ENCODE data around the gene C17orf107. TPM values are rescaled to one million over a fixed set of nuclear protein-coding genes. Genes with fewer than 3 reads are reported as not detected.

The C17orf107 gene
- polyA plus RNA-seq, 1 of the 3 experiments (the other 2 are of a cell fraction), result 0.44 TPM

DNA sequence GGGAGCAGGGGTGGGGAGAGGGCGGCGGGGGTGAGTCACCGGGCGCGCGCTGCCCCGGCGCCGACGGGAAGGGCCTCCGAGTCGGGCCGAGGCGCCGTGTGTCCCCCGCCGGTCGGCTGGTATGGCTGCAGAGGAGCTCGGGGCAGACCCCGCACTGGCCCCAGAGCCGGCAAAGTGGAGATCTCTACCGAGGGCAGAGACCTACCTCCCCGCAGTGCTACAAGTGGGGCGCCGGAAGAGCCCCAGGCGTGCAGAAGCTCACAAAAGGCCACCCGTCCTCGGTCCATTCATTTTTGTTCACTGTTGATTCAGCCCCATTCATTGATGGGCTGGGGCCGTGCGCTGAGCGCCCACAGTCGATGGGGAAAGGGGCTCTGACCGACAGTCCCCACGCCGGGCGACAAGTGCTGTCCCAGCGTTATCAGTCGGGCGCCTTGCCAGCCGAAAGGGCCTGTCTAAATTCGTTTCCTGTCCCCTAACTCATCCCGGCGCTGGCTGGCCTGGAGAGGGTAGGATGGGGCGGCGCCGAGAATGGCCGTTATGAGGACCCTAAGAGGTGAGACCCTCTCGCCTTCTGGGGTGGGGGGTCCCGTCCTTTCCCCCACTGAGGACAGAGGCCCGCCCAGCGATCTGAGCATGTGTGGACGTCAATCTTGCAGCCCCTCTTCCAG is 50.9 kb downstream of the C17orf107 start (continued):
- TF ChIP-seq PBX3 (IDR thresholded peaks at IDR 0.05), result peak; percentile 47; the same call in 1 of the 2 replicates
- TF ChIP-seq YY1 (IDR thresholded peaks at IDR 0.05; ENCODE audit: low read depth), result 0 out of 2 replicates have a peak, but pooled peaks have one; percentile 5
- peak; percentile 42 for TF ChIP-seq POLR2AphosphoS5 (IDR thresholded peaks at IDR 0.05; ENCODE audit: low read depth, low read length)
- no peak for TF ChIP-seq JUND (IDR thresholded peaks at IDR 0.05)
- no peak for TF ChIP-seq GABPA (IDR thresholded peaks at IDR 0.05; ENCODE audit: low read depth)
- peak; percentile 7; the same call in 1 of the 2 replicates for TF ChIP-seq SIN3A (IDR thresholded peaks at IDR 0.05; ENCODE audit: borderline replicate concordance, low read depth, low read length)
- TF ChIP-seq GATA2 (CRISPR knock-in tag; IDR thresholded peaks at IDR 0.05), result peak; percentile 69

DNA sequence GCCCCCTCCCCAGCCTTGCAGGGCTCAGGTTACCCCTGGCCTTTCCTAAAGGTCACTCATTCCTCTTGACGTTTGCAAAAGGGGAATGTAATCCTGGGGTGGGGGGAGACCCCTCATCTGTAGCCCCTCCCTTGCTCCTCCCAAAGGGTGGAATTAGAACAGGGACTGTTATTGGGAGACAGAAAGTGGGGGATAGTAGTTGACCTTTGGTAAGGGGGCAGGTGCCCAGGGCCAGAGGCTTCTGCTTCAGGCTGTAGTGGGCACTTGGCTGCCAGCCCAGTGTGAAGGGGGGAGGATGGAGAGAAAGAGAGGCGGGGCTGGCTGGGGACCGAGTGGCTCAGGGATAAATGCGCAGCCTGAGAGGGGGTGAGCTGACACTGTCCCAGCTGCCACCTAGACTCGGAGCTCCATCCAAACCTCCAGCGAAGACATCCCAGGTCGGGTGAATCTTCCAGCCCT is 51.4 kb downstream of the C17orf107 start, which contains the start of gene ENO3:
Gene ENO3, plus strand, starts transcription at position 374 of the 459 bp plus-strand sequence. CDS start 711 bp downstream, outside the sequence.
- Histone ChIP-seq H3K4me2 (peak within 1 kb of the TSS; percentile 98), H3K27ac (ENCODE audit: low read depth in 2 of 2, low read length in 1 of 2) (peak within 1 kb of the TSS; percentile 97 to 100), H4K20me1 (ENCODE audit: insufficient read depth) (peaks cover 18% of the 10 kb centered on the region), H3F3A (replicated peaks; ENCODE audit: insufficient read depth) (peaks cover 44% of the 10 kb centered on the region), H3K27me3 (ENCODE audit: insufficient read depth) (no peaks in the 10 kb centered on the region), H3K36me3 (replicated peaks in 1 of 2; ENCODE audit: control insufficient read depth in 1 of 2, insufficient read depth in 2 of 2, low read length in 1 of 2) (peaks cover 12 to 18% of the 10 kb centered on the region in 2 experiments), H3K4me3 (ENCODE audit: low read depth in 2 of 2, low read length in 1 of 2) (peak within 1 kb of the TSS; percentile 59 to 60), H3K9me3 (no peaks in the 10 kb centered on the region), H3K4me1 (ENCODE audit: control insufficient read depth in 1 of 2, insufficient read depth in 2 of 2, low read depth in 1 of 2, low read length in 1 of 2) (peaks cover 31 to 32% of the 10 kb centered on the region in 2 experiments), H3K9me2 (no peaks in the 10 kb centered on the region), H2AFZ (ENCODE audit: low read depth) (peak within 1 kb of the TSS; percentile 57; the same call in 1 of the 2 replicates), H3K9ac (peak within 1 kb of the TSS; percentile 83), H3K79me2 (ENCODE audit: insufficient read depth) (peaks cover 52% of the 10 kb centered on the region)
- POLR2A ChIA-PET, result interaction anchor here (4.6 to 6.7 kb wide), 2 partner anchors 10 to 17 kb away, joined by 16 to 56 read pairs; partner anchors contain the start of genes RNF167, SLC25A11 and SPAG7
- WGBS (ENCODE audit: low lambda C conversion rate), result 16% methylated on average over 7 of the region's 7 CpGs
- CTCF ChIA-PET, result interaction anchor here (0.8 to 2.7 kb wide), 5 partner anchors 16 to 42 kb away, joined by 3 to 13 read pairs (median 7); partner anchors contain the start of gene SPAG7
- DNase-seq, result peak; percentile 76
- TF ChIP-seq NFIC (IDR thresholded peaks at IDR 0.05; ENCODE audit: borderline replicate concordance) (peak; percentile 68), RXRA (IDR thresholded peaks at IDR 0.05; ENCODE audit: borderline replicate concordance, low read depth) (peak; percentile 24; the same call in 1 of the 2 replicates), RAD21 (IDR thresholded peaks at IDR 0.05; ENCODE audit: low read length) (no peak), TCF12 (IDR thresholded peaks at IDR 0.05) (0 out of 2 replicates have a peak, but pooled peaks have one; percentile 5), MAX (IDR thresholded peaks at IDR 0.05; ENCODE audit: low read depth) (0 out of 2 replicates have a peak, but pooled peaks have one; percentile 4), TAF1 (IDR thresholded peaks at IDR 0.05; ENCODE audit: borderline replicate concordance, low read depth, low read length) (no peak)
